SU-DHL-6 (cell line): Measurements from ENCODE around the gene ADH1C.

Experiments used
- H2AFZ ChIP-seq: fragments of 200-600 bp; sonication (generic); 2 replicates; pipeline ENCODE4 v1.6.1; 2014; ENCODE audit warnings: low read depth, mild to moderate bottlenecking, moderate library complexity, mixed read lengths, antibody characterized with exemption, low read length; ENCODE audit not compliant: severe bottlenecking
- H3F3A ChIP-seq: fragments of 200-600 bp; shearing (Covaris generic); 2 replicates; pipeline ENCODE4 v1.6.0; 2016; ENCODE audit warnings: antibody characterized with exemption, mild to moderate bottlenecking; ENCODE audit not compliant: insufficient read depth
- H3K27ac ChIP-seq: fragments of 200-600 bp; sonication (generic); 2 replicates; pipeline ENCODE4 v1.5.1; 2016; ENCODE audit warnings: low read depth, mild to moderate bottlenecking, low read length, moderate library complexity, mixed read lengths
- H3K27me3 ChIP-seq: fragments of 200-600 bp; sonication (generic), shearing (Covaris generic); 2 replicates; pipeline ENCODE4 v1.6.0; 2014; ENCODE audit warnings: mild to moderate bottlenecking, low read length
- H3K36me3 ChIP-seq: fragments of 200-600 bp; sonication (generic); 2 replicates; pipeline ENCODE4 v1.6.1; 2014; ENCODE audit warnings: mild to moderate bottlenecking, low read length, mixed read lengths
- H3K4me2 ChIP-seq: fragments of 300-600, 200-600 bp; shearing (Covaris generic), sonication (generic); 2 replicates; pipeline ENCODE4 v1.6.0; 2014; ENCODE audit warnings: low read length, low read depth, mild to moderate bottlenecking; ENCODE audit not compliant: poor library complexity, severe bottlenecking
- H3K4me3 ChIP-seq: fragments of 200-600 bp; sonication (generic); 2 replicates; pipeline ENCODE4 v1.5.1; 2014; ENCODE audit warnings: antibody characterized with exemption, low read length, mild to moderate bottlenecking, mixed read lengths; ENCODE audit not compliant: insufficient read depth, poor library complexity, severe bottlenecking
- H3K79me2 ChIP-seq: fragments of 200-600 bp; sonication (generic); 2 replicates; pipeline ENCODE4 v1.6.1; 2014; ENCODE audit warnings: mild to moderate bottlenecking, low read length, moderate library complexity; ENCODE audit not compliant: insufficient read depth
- H3K9ac ChIP-seq: fragments of 200-600 bp; sonication (generic); 2 replicates; pipeline ENCODE4 v1.7.0; 2014; ENCODE audit warnings: mild to moderate bottlenecking, low read length
- H3K9me2 ChIP-seq: fragments of 200-600 bp; sonication (generic); replicated peaks from 2 replicates; pipeline ENCODE4 v1.6.1; 2014; ENCODE audit warnings: low read length; ENCODE audit not compliant: insufficient read depth
- H3K9me3 ChIP-seq: fragments of 200-600 bp; sonication (generic); 2 replicates; pipeline ENCODE4 v1.6.1; 2014; ENCODE audit warnings: low read length, mixed read lengths; ENCODE audit not compliant: insufficient read depth
- H4K20me1 ChIP-seq: fragments of 200-600 bp; sonication (generic); 2 replicates; pipeline ENCODE4 v1.6.1; 2014; ENCODE audit warnings: low read depth, mild to moderate bottlenecking, antibody characterized with exemption, low read length, moderate library complexity, mixed read lengths
- CTCF ChIP-seq: fragments of 200-600 bp; sonication (generic); IDR thresholded peaks from one replicate; pipeline ENCODE4 v1.5.1; 2017; ENCODE audit warnings: antibody characterized with exemption, mild to moderate bottlenecking, low read length, moderate library complexity; ENCODE audit not compliant: insufficient read depth, poor library complexity, severe bottlenecking
- EZH2phosphoT487 ChIP-seq: fragments of 200-600 bp; sonication (generic), shearing (Covaris generic); conservative IDR thresholded peaks from 2 replicates; pipeline ENCODE4 v1.6.1; 2018; ENCODE audit warnings: mild to moderate bottlenecking, antibody characterized with exemption, low read length, moderate library complexity, mixed read lengths

ADH1C gene

GRCh38 chr4:99329876-99330275, 22.7 kb downstream of the ADH1C start:
- H3K27ac ChIP-seq = no peak overlapping the region
- no peaks in the 10 kb centered on the region for H3K36me3 ChIP-seq
- H4K20me1 ChIP-seq = no peaks in the 10 kb centered on the region
- no peaks in the 10 kb centered on the region for H3F3A ChIP-seq
- no peaks in the 10 kb centered on the region for H3K27me3 ChIP-seq
- H3K9me3 ChIP-seq = no peaks in the 10 kb centered on the region
- H3K79me2 ChIP-seq = no peaks in the 10 kb centered on the region
- H3K4me2 ChIP-seq = no peak overlapping the region
- no peaks in the 10 kb centered on the region for H3K9me2 ChIP-seq
- no peak overlapping the region for H3K9ac ChIP-seq
- H3K4me3 ChIP-seq = no peak overlapping the region
- no peak for TF ChIP-seq EZH2phosphoT487
- TF ChIP-seq CTCF = no peak
- H2AFZ ChIP-seq = no peak overlapping the region

GRCh38 chr4:99324979-99325378, 27.6 kb downstream of the ADH1C start:
- Histone ChIP-seq H3K27ac (no peak overlapping the region), H3K79me2 (no peaks in the 10 kb centered on the region), H3K4me2 (no peak overlapping the region), H3K9ac (no peak overlapping the region), H3K9me2 (no peaks in the 10 kb centered on the region), H3K4me3 (no peak overlapping the region), H4K20me1 (no peaks in the 10 kb centered on the region), H3K9me3 (no peaks in the 10 kb centered on the region), H3F3A (no peaks in the 10 kb centered on the region), H2AFZ (no peak overlapping the region), H3K36me3 (no peaks in the 10 kb centered on the region), H3K27me3 (no peaks in the 10 kb centered on the region)
- TF ChIP-seq EZH2phosphoT487 = no peak
- TF ChIP-seq CTCF = no peak

- Histone ChIP-seq H3K9me2 (no peaks in the 10 kb centered on the region), H3K9me3 (no peaks in the 10 kb centered on the region), H2AFZ (no peak overlapping the region), H3K4me2 (no peak overlapping the region), H3K4me3 (no peak overlapping the region), H3K36me3 (no peaks in the 10 kb centered on the region), H3K79me2 (no peaks in the 10 kb centered on the region), H4K20me1 (no peaks in the 10 kb centered on the region), H3K27me3 (no peaks in the 10 kb centered on the region), H3K27ac (no peak overlapping the region), H3K9ac (no peak overlapping the region), H3F3A (no peaks in the 10 kb centered on the region)
- TF ChIP-seq EZH2phosphoT487 (no peak), CTCF (no peak)
Measured at GRCh38 chr4:99324361-99324760, 28.2 kb downstream of the ADH1C start.

DNA sequence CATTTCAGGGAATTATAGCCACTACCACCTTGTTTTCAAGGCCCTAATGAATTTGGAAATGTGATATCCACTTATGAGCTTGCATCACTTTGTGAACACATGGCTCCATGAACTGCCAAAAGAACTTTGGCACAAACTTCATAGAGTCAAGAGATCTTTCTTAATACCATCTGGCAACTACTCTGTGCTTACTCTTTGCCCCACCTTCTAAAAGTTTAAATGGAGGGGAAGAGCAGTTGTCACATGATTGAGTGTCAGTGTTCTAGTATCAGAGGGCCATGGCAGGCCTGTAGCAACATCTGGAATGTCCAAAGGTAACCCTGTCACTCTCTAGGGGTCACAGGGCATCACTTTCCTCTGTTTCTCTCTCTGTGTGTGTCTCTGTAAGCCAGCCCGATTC, 28.8 kb downstream of the ADH1C start:
- Histone ChIP-seq H3K27me3 (no peaks in the 10 kb centered on the region), H3K27ac (no peak overlapping the region), H3K36me3 (no peaks in the 10 kb centered on the region), H3K4me2 (no peak overlapping the region), H3K9ac (no peak overlapping the region), H4K20me1 (no peaks in the 10 kb centered on the region), H3K79me2 (no peaks in the 10 kb centered on the region), H2AFZ (no peak overlapping the region), H3K9me3 (no peaks in the 10 kb centered on the region), H3K9me2 (no peaks in the 10 kb centered on the region), H3F3A (no peaks in the 10 kb centered on the region), H3K4me3 (no peak overlapping the region)
- TF ChIP-seq CTCF (no peak), EZH2phosphoT487 (no peak)
